GM12878 (cell line): ENCODE measurements around the gene CSDE1. TPM values are rescaled to one million over a fixed set of nuclear protein-coding genes. Genes with fewer than 3 reads are reported as not detected.

Experiments used
- ATAC-seq: fragments of 200-7000 bp; cut with Tn5 transposase; 3 replicates; pipeline ENCODE4 v1.9.1; 2020; ENCODE audit warnings: mild to moderate bottlenecking, moderate library complexity
- BruUV-seq: library from RNA; stranded (reverse); fragments of 400-500 nt; replicated peaks from 2 replicates; lab custom pipeline; 2021; lab: Mats Ljungman, UMichigan
- CTCF ChIA-PET: fragments of 300-600 bp; sonication (Branson Sonifier 250); formaldehyde crosslinking; extraction: SDS; loops from one replicate; lab custom pipeline; 2021; ENCODE audit warnings: inconsistent platforms; lab: Yijun Ruan, JAX
- POLR2A ChIA-PET: fragments of 350-600 bp; formaldehyde crosslinking; extraction: SDS; loops from one replicate; lab custom pipeline; 2021; ENCODE audit warnings: inconsistent platforms; lab: Charles Lee
- RAD21 ChIA-PET: fragments of 300-600 bp; sonication (Branson Sonifier 250); formaldehyde crosslinking; loops from one replicate; lab custom pipeline; 2023; ENCODE audit warnings: antibody characterized with exemption; ENCODE audit not compliant: unreplicated experiment; lab: Charles Lee
- SMC1A ChIA-PET: fragments of 300-600 bp; sonication (Branson Sonifier 250); formaldehyde crosslinking; loops from one replicate; lab custom pipeline; 2023; ENCODE audit not compliant: unreplicated experiment, uncharacterized antibody; lab: Charles Lee
- DNase-seq: peaks from one replicate; pipeline ENCODE4 v3.0.0-alpha.2; 2011; ENCODE audit warnings: low read depth, low spot score
- FAIRE-seq: peaks from 3 replicates; lab custom pipeline; 2011; peaks lifted over from hg19 to GRCh38; lab: Jason Lieb, UNC
- H2AFZ ChIP-seq: 2 replicates; pipeline ENCODE4 v1.6.0; 2011; ENCODE audit warnings: low read depth, low read length, control low read depth; ENCODE audit not compliant: control insufficient read depth
- H3K27ac ChIP-seq: 2 replicates; pipeline ENCODE4 v1.5.1; 2011; ENCODE audit warnings: control low read depth; ENCODE audit not compliant: control insufficient read depth, insufficient read depth
- H3K27me3 ChIP-seq, 2 experiments: replicated peaks in 1 of 2; 2 replicates each; pipeline versions ENCODE4 v1.6.0 to v1.6.1; 2011; ENCODE audit warnings: low read length in 1 of 2; ENCODE audit not compliant: control insufficient read depth in 2 of 2, insufficient read depth in 2 of 2
- H3K36me3 ChIP-seq, 2 experiments: 2 replicates each; pipeline ENCODE4 v1.5.1; 2011; ENCODE audit warnings: low read length in 1 of 2; ENCODE audit not compliant: control insufficient read depth in 2 of 2, insufficient read depth in 2 of 2
- H3K4me1 ChIP-seq: 2 replicates; pipeline ENCODE4 v1.6.1; 2011; ENCODE audit warnings: mild to moderate bottlenecking, low read length, moderate library complexity, mixed read lengths; ENCODE audit not compliant: control insufficient read depth, insufficient read depth
- H3K4me2 ChIP-seq: 2 replicates; pipeline ENCODE4 v1.6.0; 2011; ENCODE audit warnings: control low read depth; ENCODE audit not compliant: control insufficient read depth, insufficient read depth
- H3K4me3 ChIP-seq: fragments of 200-600 bp; sonication (generic); 2 replicates; pipeline ENCODE4 v1.5.1; 2016
- H3K79me2 ChIP-seq: 2 replicates; pipeline ENCODE4 v1.6.0; 2011; ENCODE audit warnings: low read length; ENCODE audit not compliant: control insufficient read depth, insufficient read depth
- H3K9ac ChIP-seq: 2 replicates; pipeline ENCODE4 v1.8.0; 2011; ENCODE audit warnings: low read length, control low read depth, mixed read lengths; ENCODE audit not compliant: control insufficient read depth, insufficient read depth
- H3K9me3 ChIP-seq: replicated peaks from 3 replicates; pipeline ENCODE4 v1.5.1; 2011; ENCODE audit warnings: mild to moderate bottlenecking, low read length; ENCODE audit not compliant: control insufficient read depth, insufficient read depth
- H4K20me1 ChIP-seq: 2 replicates; pipeline ENCODE4 v1.6.0; 2011; ENCODE audit not compliant: control insufficient read depth, insufficient read depth
- EZH2 ChIP-seq: IDR thresholded peaks from 2 replicates; pipeline ENCODE4 v1.6.1; 2012; ENCODE audit warnings: low read depth, mild to moderate bottlenecking, control low read depth, inconsistent platforms, low read length, borderline replicate concordance; ENCODE audit not compliant: control insufficient read depth
- LARP7 ChIP-seq: fragments of 450-650 bp; IDR thresholded peaks from 2 replicates; pipeline ENCODE4 v1.6.1; 2017; ENCODE audit warnings: mild to moderate bottlenecking
- NKRF ChIP-seq: fragments of 450-650 bp; conservative IDR thresholded peaks from 2 replicates; pipeline ENCODE4 v1.6.1; 2017; ENCODE audit warnings: mild to moderate bottlenecking, moderate library complexity
- SREBF2 ChIP-seq: IDR thresholded peaks from 2 replicates; pipeline ENCODE4 v1.6.1; 2012; ENCODE audit warnings: mild to moderate bottlenecking, low read length
- TAF1 ChIP-seq: IDR thresholded peaks from 2 replicates; pipeline ENCODE4 v1.6.1; 2011; ENCODE audit warnings: mild to moderate bottlenecking, low read depth, low read length, borderline replicate concordance
- TCF12 ChIP-seq: IDR thresholded peaks from 2 replicates; pipeline ENCODE4 v1.6.1; 2011; ENCODE audit warnings: low read depth, mild to moderate bottlenecking, low read length
- USF2 ChIP-seq: IDR thresholded peaks from 2 replicates; pipeline ENCODE4 v1.6.1; 2011; ENCODE audit warnings: low read depth, low read length, improper control_type of control experiment, borderline replicate concordance
- ZNF207 ChIP-seq: fragments of 450-650 bp; IDR thresholded peaks from 2 replicates; pipeline ENCODE4 v1.6.1; 2014; ENCODE audit warnings: antibody characterized with exemption, mild to moderate bottlenecking, borderline replicate concordance
- WGBS: methylation state at CpG from one replicate; pipeline ENCODE4 v1.1.6; 2016; ENCODE audit warnings: low lambda C conversion rate; ENCODE audit not compliant: insufficient replicate concordance, insufficient coverage; ENCODE audit errors: missing lambda C conversion rate; 5-methylcytosine and 5-hydroxymethylcytosine counted together
- in situ Hi-C: fragments of 300-500 bp; cut with MboI; formaldehyde crosslinking; loops from 9 replicates; pipeline ENCODE4 v1.14.3; 2018; ENCODE audit warnings: mixed read lengths
- intact Hi-C: fragments of 100-400 bp; cut with micrococcal nuclease; formaldehyde crosslinking; loops from one replicate; pipeline ENCODE4 v1.14.2; 2022; ENCODE audit not compliant: unreplicated experiment
- polyA plus RNA-seq, 11 experiments: library from polyadenylated mRNA; depleted of rRNA in 4 of 11; unstranded in 6 of 11; stranded (reverse) in 5 of 11; fragments of >200 nt; fragmentation: Nextera tagmentation in 4 of 11; fragmentation: Illumina TruSeq in 1 of 11; extraction: Ambion mirVana in 4 of 11; extraction: Trizol in 1 of 11; gene quantifications; 1 replicate in 1 of 11; 2 replicates in 10 of 11; pipeline versions ENCODE4 v1.2.1 to v1.2.3, GENCODE V29; 2011 to 2016; ENCODE audit warnings: inconsistent platforms in 2 of 11, missing spikeins in 2 of 11, low read depth in 1 of 11
- total RNA-seq, 4 experiments: library from RNA; depleted of rRNA in 3 of 4; stranded (reverse); fragments of >200 nt in 3 of 4; fragmentation: Illumina TruSeq in 1 of 4; extraction: Trizol in 1 of 4; gene quantifications; 2 replicates each; pipeline versions ENCODE4 v1.2.1 to v1.2.3, GENCODE V29; 2013 to 2021
- TF ChIP-seq, protein P1 (sequence below): IDR thresholded peaks from 2 replicates; pipeline ENCODE4 v1.6.1; 2012; ENCODE audit warnings: mild to moderate bottlenecking, low read depth, low read length
- TF ChIP-seq, protein P2 (sequence below): IDR thresholded peaks from 2 replicates; pipeline ENCODE4 v1.6.1; 2011; ENCODE audit warnings: borderline replicate concordance, low read depth, mild to moderate bottlenecking, moderate library complexity, low read length; ENCODE audit not compliant: insufficient read depth, poor library complexity, severe bottlenecking
- TF ChIP-seq, protein P3 (sequence below): fragments of 450-650 bp; IDR thresholded peaks from 2 replicates; pipeline ENCODE4 v1.6.1; 2017; ENCODE audit warnings: low read depth, mild to moderate bottlenecking, moderate library complexity
- TF ChIP-seq, protein P4 (sequence below): fragments of 450-650 bp; IDR thresholded peaks from 2 replicates; pipeline ENCODE4 v1.6.1; 2016; ENCODE audit warnings: mild to moderate bottlenecking

The CSDE1 gene
- total and polyA plus RNA-seq, 10 of the 15 experiments (the other 5 are each of a cell fraction or from before 2014, with no cell fraction given), result 130 to 390 (median 246) TPM

DNA sequence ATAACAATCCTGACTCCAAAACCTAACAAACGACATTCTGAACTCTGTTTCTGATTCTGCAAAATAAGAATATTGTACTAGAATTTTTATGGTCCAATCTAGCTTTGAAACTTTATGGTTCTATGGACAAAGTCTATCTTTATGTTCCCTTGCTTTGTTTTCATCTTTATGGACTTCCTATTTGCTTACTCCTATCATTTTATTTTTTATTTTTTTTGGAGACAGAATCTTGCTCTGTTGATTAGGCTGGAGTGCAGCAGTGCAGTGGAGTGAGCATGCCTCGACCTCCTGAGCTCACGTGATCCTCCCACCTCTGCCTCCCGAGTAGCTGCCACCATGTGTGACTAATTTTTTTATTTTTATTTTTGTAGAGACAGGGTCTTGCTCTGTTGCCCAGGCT, 44.8 kb downstream of the CSDE1 start:
- TF ChIP-seq, protein P1, sequence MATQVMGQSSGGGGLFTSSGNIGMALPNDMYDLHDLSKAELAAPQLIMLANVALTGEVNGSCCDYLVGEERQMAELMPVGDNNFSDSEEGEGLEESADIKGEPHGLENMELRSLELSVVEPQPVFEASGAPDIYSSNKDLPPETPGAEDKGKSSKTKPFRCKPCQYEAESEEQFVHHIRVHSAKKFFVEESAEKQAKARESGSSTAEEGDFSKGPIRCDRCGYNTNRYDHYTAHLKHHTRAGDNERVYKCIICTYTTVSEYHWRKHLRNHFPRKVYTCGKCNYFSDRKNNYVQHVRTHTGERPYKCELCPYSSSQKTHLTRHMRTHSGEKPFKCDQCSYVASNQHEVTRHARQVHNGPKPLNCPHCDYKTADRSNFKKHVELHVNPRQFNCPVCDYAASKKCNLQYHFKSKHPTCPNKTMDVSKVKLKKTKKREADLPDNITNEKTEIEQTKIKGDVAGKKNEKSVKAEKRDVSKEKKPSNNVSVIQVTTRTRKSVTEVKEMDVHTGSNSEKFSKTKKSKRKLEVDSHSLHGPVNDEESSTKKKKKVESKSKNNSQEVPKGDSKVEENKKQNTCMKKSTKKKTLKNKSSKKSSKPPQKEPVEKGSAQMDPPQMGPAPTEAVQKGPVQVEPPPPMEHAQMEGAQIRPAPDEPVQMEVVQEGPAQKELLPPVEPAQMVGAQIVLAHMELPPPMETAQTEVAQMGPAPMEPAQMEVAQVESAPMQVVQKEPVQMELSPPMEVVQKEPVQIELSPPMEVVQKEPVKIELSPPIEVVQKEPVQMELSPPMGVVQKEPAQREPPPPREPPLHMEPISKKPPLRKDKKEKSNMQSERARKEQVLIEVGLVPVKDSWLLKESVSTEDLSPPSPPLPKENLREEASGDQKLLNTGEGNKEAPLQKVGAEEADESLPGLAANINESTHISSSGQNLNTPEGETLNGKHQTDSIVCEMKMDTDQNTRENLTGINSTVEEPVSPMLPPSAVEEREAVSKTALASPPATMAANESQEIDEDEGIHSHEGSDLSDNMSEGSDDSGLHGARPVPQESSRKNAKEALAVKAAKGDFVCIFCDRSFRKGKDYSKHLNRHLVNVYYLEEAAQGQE, result no peak
- TF ChIP-seq EZH2, result no peak
- TF ChIP-seq LARP7, result no peak
- TF ChIP-seq, protein P2, sequence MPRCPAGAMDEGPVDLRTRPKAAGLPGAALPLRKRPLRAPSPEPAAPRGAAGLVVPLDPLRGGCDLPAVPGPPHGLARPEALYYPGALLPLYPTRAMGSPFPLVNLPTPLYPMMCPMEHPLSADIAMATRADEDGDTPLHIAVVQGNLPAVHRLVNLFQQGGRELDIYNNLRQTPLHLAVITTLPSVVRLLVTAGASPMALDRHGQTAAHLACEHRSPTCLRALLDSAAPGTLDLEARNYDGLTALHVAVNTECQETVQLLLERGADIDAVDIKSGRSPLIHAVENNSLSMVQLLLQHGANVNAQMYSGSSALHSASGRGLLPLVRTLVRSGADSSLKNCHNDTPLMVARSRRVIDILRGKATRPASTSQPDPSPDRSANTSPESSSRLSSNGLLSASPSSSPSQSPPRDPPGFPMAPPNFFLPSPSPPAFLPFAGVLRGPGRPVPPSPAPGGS, result no peak
- no peak for TF ChIP-seq USF2
- TF ChIP-seq, protein P3, sequence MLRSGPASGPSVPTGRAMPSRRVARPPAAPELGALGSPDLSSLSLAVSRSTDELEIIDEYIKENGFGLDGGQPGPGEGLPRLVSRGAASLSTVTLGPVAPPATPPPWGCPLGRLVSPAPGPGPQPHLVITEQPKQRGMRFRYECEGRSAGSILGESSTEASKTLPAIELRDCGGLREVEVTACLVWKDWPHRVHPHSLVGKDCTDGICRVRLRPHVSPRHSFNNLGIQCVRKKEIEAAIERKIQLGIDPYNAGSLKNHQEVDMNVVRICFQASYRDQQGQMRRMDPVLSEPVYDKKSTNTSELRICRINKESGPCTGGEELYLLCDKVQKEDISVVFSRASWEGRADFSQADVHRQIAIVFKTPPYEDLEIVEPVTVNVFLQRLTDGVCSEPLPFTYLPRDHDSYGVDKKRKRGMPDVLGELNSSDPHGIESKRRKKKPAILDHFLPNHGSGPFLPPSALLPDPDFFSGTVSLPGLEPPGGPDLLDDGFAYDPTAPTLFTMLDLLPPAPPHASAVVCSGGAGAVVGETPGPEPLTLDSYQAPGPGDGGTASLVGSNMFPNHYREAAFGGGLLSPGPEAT, result no peak
- no peak for TF ChIP-seq TCF12
- TF ChIP-seq SREBF2, result no peak
- TF ChIP-seq ZNF207, result no peak
- no peak for TF ChIP-seq TAF1
- TF ChIP-seq, protein P4, sequence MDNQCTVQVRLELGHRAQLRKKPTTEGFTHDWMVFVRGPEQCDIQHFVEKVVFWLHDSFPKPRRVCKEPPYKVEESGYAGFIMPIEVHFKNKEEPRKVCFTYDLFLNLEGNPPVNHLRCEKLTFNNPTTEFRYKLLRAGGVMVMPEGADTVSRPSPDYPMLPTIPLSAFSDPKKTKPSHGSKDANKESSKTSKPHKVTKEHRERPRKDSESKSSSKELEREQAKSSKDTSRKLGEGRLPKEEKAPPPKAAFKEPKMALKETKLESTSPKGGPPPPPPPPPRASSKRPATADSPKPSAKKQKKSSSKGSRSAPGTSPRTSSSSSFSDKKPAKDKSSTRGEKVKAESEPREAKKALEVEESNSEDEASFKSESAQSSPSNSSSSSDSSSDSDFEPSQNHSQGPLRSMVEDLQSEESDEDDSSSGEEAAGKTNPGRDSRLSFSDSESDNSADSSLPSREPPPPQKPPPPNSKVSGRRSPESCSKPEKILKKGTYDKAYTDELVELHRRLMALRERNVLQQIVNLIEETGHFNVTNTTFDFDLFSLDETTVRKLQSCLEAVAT, result no peak
- TF ChIP-seq NKRF, result no peak
- 53% methylated on average over 4 of the region's 4 CpGs for WGBS
- H2AFZ ChIP-seq, result no peak overlapping the region
- no peak overlapping the region for H3K4me3 ChIP-seq
- H3K4me1 ChIP-seq, result no peaks in the 10 kb centered on the region
- ATAC-seq (no peak), DNase-seq (no peak), FAIRE-seq (no peak)
- peaks cover 28% of the 10 kb centered on the region for H3K79me2 ChIP-seq
- ChIA-PET RAD21 (no interaction called here), POLR2A (interaction anchor here (0.5 kb wide), 1 partner anchor 32 kb away, joined by 5 read pairs; no protein-coding TSS in a partner anchor), CTCF (interaction anchor here (0.9 to 1.5 kb wide), 3 partner anchors 9 to 366 kb away, joined by 3 to 7 read pairs (median 3); no protein-coding TSS in a partner anchor), SMC1A (interaction anchor here (1.6 kb wide), 1 partner anchor 69 kb away, joined by 4 read pairs; no protein-coding TSS in a partner anchor)
- intact Hi-C loops, result no loop called here
- BruUV-seq, result no TSS peak
- H3K27me3 ChIP-seq, result no peaks in the 10 kb centered on the region
- in situ Hi-C loops, result no loop called here
- H4K20me1 ChIP-seq, result no peaks in the 10 kb centered on the region
- no peak overlapping the region for H3K27ac ChIP-seq
- no peaks in the 10 kb centered on the region for H3K9me3 ChIP-seq
- peaks cover 1 to 31% of the 10 kb centered on the region in 2 experiments for H3K36me3 ChIP-seq
- no peak overlapping the region for H3K9ac ChIP-seq
- no peak overlapping the region for H3K4me2 ChIP-seq
